ENCODE results near the gene EDIL3. TPM values are rescaled to one million over a fixed set of nuclear protein-coding genes. Genes with fewer than 3 reads are reported as not detected.

EDIL3 gene
- total and polyA plus RNA-seq, 2 of the 13 experiments (the other 11 are each of a cell fraction or from before 2014, with no cell fraction given): 0.01 TPM; not detected in 1

GRCh38 chr5:84086511-84086910, 298.2 kb downstream of the EDIL3 start:
- in situ Hi-C loops (cut with HindIII; ENCODE audit: extremely low pct_ligation_motif_present, low pct_unique_long_range_greater_than_20kb) (loop anchor here (25.0 kb wide), 1 partner anchor 374 kb away; the partner anchor contains the start of gene HAPLN1), intact Hi-C loops (cut with micrococcal nuclease; ENCODE audit: unreplicated experiment) (no loop called here)
- Histone ChIP-seq H3K27ac (ENCODE audit: extremely low read length, insufficient read depth, low read length) (no peak overlapping the region), H3K9me3 (ENCODE audit: low read length) (no peaks in the 10 kb centered on the region), H3K79me2 (ENCODE audit: insufficient read depth, low read length) (no peaks in the 10 kb centered on the region), H4K20me1 (ENCODE audit: insufficient read depth, low read length) (no peaks in the 10 kb centered on the region; the same call in 1 of the 2 replicates), H2AFZ (ENCODE audit: low read length) (no peak overlapping the region), H3K4me1 (ENCODE audit: insufficient read depth, low read length) (peaks cover 7% of the 10 kb centered on the region), H3K9ac (ENCODE audit: insufficient read depth, low read depth, low read length) (no peak overlapping the region), H3K27me3 (ENCODE audit: control insufficient read depth in 1 of 2, insufficient read depth in 2 of 2, low read length in 2 of 2) (peaks cover 0 to 22% of the 10 kb centered on the region in 2 experiments; a peak in 3 of 5 replicates), H3K4me3 (replicated peaks in 1 of 3; ENCODE audit: insufficient read depth in 1 of 3, low read depth in 2 of 3, low read length in 3 of 3) (no peak overlapping the region), H3K4me2 (ENCODE audit: low read depth, low read length) (no peak overlapping the region), H3K36me3 (replicated peaks in 1 of 2; ENCODE audit: control insufficient read depth in 1 of 2, insufficient read depth in 2 of 2, low read length in 2 of 2) (no peaks in the 10 kb centered on the region)
- CTCF ChIA-PET (ENCODE audit: low intra/inter-chr PET ratio, low total read pairs): no interaction called here
- TF ChIP-seq KAT8 (CRISPR knock-in tag; IDR thresholded peaks at IDR 0.05) (no peak), FLYWCH1 (CRISPR knock-in tag; IDR thresholded peaks at IDR 0.05) (no peak), ZNF326 (CRISPR knock-in tag; IDR thresholded peaks at IDR 0.05; ENCODE audit: borderline replicate concordance) (no peak), BCL6 (CRISPR knock-in tag; IDR thresholded peaks at IDR 0.05) (no peak), MAFK (conservative IDR thresholded peaks at IDR 0.05 in 1 of 2, IDR thresholded peaks at IDR 0.05 in 1 of 2; ENCODE audit: low read length in 2 of 2) (peak; percentile 43 to 60; a peak in 3 of 4 replicates), ZNF234 (CRISPR knock-in tag; conservative IDR thresholded peaks at IDR 0.05) (no peak), ASH2L (IDR thresholded peaks at IDR 0.05; ENCODE audit: insufficient read length, low read depth, low read length) (no peak), NFE2L2 (IDR thresholded peaks at IDR 0.05; ENCODE audit: low read length) (0 out of 2 replicates have a peak, but pooled peaks have one; percentile 26), MAFF (IDR thresholded peaks at IDR 0.05; ENCODE audit: low read depth, low read length) (peak; percentile 40; the same call in 1 of the 2 replicates), ZNF770 (CRISPR knock-in tag; IDR thresholded peaks at IDR 0.05) (no peak)
- WGBS (ENCODE audit: low lambda C conversion rate): 11% methylated on average over 6 of the region's 6 CpGs
- no peak for FAIRE-seq
- DNase-seq (ENCODE audit: low spot score): no peak
- POLR2A ChIA-PET: no interaction called here
- ATAC-seq: no peak
- no TSS peak for BruUV-seq (replicated peaks)

Data from HepG2 (cell line).